Epithelial cell of proximal tubule (primary cell): ENCODE measurements around the gene RAI14. TPM values are rescaled to one million over a fixed set of nuclear protein-coding genes. Genes with fewer than 3 reads are reported as not detected.

ENCODE experiments used
- DNase-seq: peaks from one replicate; pipeline ENCODE4 v3.0.0-alpha.2; 2011; ENCODE audit warnings: low read depth
- H3K4me3 ChIP-seq: 2 replicates; pipeline ENCODE4 v1.5.1; 2011; ENCODE audit warnings: low read depth, mild to moderate bottlenecking, low read length
- total RNA-seq: library from RNA; depleted of rRNA; stranded (reverse); fragments of >200 nt; gene quantifications from 2 replicates; pipeline ENCODE4 v1.2.3, GENCODE V29; 2015
- TF ChIP-seq, protein P1 (sequence below): conservative IDR thresholded peaks from 2 replicates; pipeline ENCODE4 v1.5.1; 2012; ENCODE audit warnings: low read depth, mild to moderate bottlenecking, low read length

The RAI14 gene
- total RNA-seq, 1 donor from 2014 or later, result 139 TPM

DNA sequence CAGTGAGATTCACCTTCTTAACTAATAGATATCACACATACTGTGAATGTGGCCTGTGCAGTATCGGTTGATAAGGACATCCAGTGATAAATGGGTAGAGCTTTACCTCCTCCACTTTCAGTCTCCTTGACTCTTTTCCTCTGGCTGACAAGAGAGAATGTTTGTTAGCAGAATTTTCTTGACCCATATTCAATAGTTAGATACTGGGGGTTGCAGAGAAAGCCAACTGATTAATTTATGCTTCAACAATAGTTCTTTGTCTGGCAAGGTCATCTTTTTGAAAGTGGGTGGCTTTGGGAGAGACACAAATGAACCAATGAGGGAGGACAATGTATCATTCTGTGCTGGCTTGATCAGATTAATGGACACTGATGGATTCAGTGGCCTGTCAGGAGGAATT is 213.1 kb downstream of the RAI14 start:
- H3K4me3 ChIP-seq, result no peak overlapping the region
- DNase-seq, result no peak
- TF ChIP-seq, protein P1, sequence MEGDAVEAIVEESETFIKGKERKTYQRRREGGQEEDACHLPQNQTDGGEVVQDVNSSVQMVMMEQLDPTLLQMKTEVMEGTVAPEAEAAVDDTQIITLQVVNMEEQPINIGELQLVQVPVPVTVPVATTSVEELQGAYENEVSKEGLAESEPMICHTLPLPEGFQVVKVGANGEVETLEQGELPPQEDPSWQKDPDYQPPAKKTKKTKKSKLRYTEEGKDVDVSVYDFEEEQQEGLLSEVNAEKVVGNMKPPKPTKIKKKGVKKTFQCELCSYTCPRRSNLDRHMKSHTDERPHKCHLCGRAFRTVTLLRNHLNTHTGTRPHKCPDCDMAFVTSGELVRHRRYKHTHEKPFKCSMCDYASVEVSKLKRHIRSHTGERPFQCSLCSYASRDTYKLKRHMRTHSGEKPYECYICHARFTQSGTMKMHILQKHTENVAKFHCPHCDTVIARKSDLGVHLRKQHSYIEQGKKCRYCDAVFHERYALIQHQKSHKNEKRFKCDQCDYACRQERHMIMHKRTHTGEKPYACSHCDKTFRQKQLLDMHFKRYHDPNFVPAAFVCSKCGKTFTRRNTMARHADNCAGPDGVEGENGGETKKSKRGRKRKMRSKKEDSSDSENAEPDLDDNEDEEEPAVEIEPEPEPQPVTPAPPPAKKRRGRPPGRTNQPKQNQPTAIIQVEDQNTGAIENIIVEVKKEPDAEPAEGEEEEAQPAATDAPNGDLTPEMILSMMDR, result no peak

DNA sequence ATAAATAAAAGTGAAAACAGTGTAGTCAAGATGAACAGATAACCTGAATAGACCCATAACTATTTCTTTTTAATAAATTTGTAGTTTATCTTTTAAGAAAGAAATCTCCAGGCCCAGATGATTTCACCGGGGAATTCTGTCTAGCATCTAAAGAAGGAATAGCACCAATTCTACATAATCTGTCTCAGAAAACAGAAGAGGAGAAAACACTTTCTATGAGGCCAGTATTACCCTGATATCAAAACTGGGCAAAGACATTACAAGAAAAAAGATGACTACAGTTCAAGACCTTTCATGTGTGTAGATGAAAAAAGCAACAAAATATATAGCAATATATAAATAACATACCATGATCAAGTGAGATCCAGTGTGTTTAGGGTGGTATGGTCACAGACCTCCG is 214.3 kb downstream of the RAI14 start:
- no peak for DNase-seq
- H3K4me3 ChIP-seq, result no peak overlapping the region
- TF ChIP-seq, protein P1, result no peak

DNA sequence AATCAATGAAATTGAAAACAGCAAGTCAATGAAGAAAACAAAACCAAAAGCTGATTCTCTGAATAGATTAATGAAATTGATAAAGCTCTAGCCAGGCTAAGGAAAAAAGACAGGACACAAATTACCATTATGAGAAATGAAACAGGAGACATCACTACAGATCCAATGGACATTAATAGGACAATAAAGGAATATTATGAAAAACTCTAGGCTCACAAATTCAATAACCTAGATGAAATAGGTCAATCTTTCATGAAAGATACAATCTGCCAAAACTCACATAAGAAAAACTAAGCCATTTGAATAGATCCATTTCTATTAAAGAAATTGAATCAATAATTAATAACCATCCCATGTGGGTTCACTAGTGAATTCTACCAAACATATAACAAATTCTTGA is 220.1 kb downstream of the RAI14 start:
- TF ChIP-seq, protein P1, result no peak
- no peak overlapping the region for H3K4me3 ChIP-seq
- no peak for DNase-seq

DNA sequence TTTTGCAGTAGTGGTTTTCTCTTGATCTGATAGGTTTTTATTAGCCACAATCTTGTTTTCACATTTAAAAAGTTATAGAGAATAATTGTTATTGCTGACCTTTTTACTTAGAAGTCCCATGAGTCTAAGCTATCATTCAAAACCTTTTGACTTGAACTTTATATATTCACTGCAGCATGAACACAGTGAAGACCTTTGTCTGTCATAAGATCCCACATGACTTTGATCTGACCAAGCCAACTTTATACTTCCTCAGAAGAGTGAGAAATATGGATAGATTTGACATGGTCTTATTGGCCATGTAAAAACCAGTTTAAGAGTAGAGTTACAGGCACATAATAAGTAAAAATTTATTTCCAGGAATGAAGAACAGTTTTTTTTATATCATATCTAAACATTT is 225.1 kb downstream of the RAI14 start:
- no peak for DNase-seq
- H3K4me3 ChIP-seq, result no peak overlapping the region
- TF ChIP-seq, protein P1, result no peak

Other genes with a start within 250 kb of the RAI14 start
- 0.29 TPM in 1 of 2 replicates, not detected in the other for gene TTC23L, start 182.8 kb downstream of the RAI14 start, total RNA-seq